ENCODE measurements around the gene CATSPERZ. TPM values are rescaled to one million over a fixed set of nuclear protein-coding genes. Genes with fewer than 3 reads are reported as not detected.

The CATSPERZ gene
- total RNA-seq, 1 donor from 2014 or later = not detected

GRCh38 chr11:64348383-64349024 lies 48.3 kb downstream of the CATSPERZ start:
- Mint-ChIP-seq H3K4me1 (peaks cover 5% of the 10 kb centered on the region), H3K4me3 (no peak overlapping the region), H3K9me3 (no peaks in the 10 kb centered on the region), H3K27ac (no peak overlapping the region), H3K27me3 (no peaks in the 10 kb centered on the region), H3K36me3 (ENCODE audit: low read depth) (peaks cover 37% of the 10 kb centered on the region)
- DNase-seq = no peak
- intact Hi-C loops (cut with micrococcal nuclease) = no loop called here

DNA sequence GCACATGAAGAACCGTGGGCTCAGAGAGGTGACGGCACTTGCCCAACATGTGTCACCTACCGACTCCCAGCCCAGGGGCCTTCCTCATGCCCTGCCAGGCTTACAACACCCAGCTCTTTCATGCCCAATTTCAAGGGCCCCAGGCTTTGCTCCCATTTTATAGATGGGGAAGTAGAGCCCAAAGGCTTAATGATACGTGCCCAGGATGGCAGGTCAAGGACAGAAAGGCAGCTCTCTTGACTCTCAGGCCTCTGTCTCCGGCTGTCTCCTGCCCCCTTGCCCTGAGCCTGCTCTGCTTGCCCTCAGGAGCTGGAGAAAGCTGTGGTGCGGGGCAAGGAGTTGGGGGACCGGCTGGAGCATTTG lies 48.8 kb downstream of the CATSPERZ start:
- intact Hi-C loops (cut with micrococcal nuclease) = no loop called here
- no peaks in the 10 kb centered on the region for H3K27me3 Mint-ChIP-seq
- DNase-seq = no peak
- H3K4me1 Mint-ChIP-seq = peaks cover 5% of the 10 kb centered on the region
- H3K27ac Mint-ChIP-seq = no peak overlapping the region
- no peak overlapping the region for H3K4me3 Mint-ChIP-seq
- H3K9me3 Mint-ChIP-seq = no peaks in the 10 kb centered on the region
- H3K36me3 Mint-ChIP-seq (ENCODE audit: low read depth) = peaks cover 37% of the 10 kb centered on the region

DNA sequence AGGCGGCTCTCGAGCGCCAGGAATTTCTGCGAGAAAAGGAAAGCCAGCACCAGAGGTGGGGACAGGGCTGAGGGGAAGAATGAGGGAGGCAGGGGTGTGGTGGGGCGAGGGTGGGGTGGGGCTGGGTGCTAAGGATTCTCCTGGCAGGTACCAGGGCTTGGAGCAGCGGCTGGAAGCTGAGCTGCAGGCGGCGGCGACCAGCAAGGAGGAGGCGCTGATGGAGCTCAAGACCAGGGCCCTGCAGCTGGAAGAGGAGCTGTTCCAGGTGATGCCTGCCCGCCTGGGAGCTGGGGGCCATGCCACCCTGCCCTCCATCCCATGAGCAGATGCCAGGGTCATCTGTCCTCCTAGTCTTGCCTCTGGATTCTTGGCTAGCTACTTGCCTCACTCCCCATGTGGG lies 49.2 kb downstream of the CATSPERZ start:
- no peak for DNase-seq
- no peak overlapping the region for H3K4me3 Mint-ChIP-seq
- intact Hi-C loops (cut with micrococcal nuclease) = no loop called here
- H3K27ac Mint-ChIP-seq = no peak overlapping the region
- no peaks in the 10 kb centered on the region for H3K9me3 Mint-ChIP-seq
- peaks cover 5% of the 10 kb centered on the region for H3K4me1 Mint-ChIP-seq
- peaks cover 37% of the 10 kb centered on the region for H3K36me3 Mint-ChIP-seq (ENCODE audit: low read depth)
- H3K27me3 Mint-ChIP-seq = no peaks in the 10 kb centered on the region

GRCh38 chr11:64351136-64351631 lies 51.0 kb downstream of the CATSPERZ start:
- peaks cover 2% of the 10 kb centered on the region for H3K4me1 Mint-ChIP-seq
- intact Hi-C loops (cut with micrococcal nuclease) = no loop called here
- no peak overlapping the region for H3K4me3 Mint-ChIP-seq
- no peak overlapping the region for H3K27ac Mint-ChIP-seq
- no peaks in the 10 kb centered on the region for H3K27me3 Mint-ChIP-seq
- H3K9me3 Mint-ChIP-seq = no peaks in the 10 kb centered on the region
- no peak for DNase-seq
- H3K36me3 Mint-ChIP-seq (ENCODE audit: low read depth) = peaks cover 26% of the 10 kb centered on the region

DNA sequence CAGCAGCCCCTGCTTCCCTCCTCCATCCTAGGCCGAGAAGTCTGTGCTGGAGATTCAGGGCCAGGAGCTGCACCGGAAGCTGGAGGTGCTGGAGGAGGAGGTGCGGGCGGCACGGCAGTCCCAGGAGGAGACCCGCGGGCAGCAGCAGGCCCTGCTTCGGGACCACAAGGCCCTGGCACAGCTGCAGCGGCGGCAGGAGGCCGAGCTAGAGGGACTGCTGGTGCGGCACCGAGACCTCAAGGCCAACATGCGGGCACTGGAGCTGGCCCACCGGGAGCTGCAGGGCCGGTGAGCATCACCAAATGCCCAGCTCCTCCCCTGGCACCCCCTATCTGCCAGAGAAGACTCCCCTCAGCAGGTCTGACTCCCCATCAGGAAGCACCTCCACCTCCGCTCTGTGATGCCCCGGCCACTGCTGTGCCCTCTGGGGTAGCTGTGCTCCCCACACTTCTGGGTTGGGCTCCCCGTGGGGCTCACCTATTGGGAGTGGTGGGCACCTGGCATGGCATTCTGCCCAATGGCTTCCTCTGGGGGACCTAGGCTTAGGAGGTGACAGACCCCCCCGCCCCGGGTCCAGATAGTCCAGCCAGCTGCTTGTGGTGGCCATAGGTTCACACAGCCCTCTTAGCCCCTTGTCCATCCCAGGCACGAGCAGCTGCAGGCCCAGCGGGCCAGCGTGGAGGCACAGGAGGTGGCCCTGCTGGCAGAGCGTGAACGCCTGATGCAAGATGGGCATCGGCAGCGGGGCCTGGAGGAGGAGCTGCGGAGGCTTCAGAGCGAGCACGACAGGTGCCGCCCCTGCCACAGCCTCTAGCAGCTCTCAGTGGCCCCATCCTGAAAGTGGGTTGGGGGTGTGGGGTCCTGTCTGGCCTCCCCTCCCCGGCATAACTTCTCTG lies 52.2 kb downstream of the CATSPERZ start:
- peaks cover 24% of the 10 kb centered on the region for H3K36me3 Mint-ChIP-seq (ENCODE audit: low read depth)
- H3K9me3 Mint-ChIP-seq = no peaks in the 10 kb centered on the region
- intact Hi-C loops (cut with micrococcal nuclease) = no loop called here
- H3K27ac Mint-ChIP-seq = no peak overlapping the region
- no peak overlapping the region for H3K4me3 Mint-ChIP-seq
- H3K27me3 Mint-ChIP-seq = no peaks in the 10 kb centered on the region
- peaks cover 5% of the 10 kb centered on the region for H3K4me1 Mint-ChIP-seq
- DNase-seq = no peak

DNA sequence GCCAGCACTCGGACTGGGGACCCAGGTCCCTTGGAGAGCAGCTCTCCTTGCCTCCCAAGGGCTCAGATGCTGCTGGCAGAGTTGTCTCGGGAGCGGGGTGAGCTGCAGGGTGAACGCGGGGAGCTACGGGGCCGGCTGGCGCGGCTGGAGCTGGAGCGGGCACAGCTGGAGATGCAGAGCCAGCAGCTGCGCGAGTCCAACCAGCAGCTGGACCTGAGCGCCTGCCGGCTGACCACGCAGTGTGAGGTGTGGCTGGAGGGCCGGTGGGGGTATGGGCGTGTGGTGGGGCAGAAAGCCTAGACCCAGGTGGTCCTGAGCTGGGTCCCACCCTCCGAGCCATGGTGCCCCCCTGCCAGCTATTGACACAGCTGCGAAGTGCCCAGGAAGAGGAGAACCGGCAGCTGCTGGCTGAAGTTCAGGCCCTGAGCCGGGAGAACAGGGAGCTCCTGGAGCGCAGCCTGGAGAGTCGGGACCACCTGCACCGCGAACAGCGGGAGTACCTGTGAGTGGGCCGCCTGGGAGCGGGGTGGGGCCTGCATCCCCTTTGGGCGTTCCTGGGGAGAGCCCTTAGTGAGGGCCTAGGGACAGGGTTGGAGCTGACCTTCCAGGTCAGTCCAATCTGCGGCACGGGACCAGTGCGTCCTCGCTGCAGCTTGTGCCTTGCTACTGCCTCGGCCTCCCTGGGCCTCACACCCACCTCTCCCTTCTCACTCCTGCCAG lies 53.0 kb downstream of the CATSPERZ start:
- H3K27ac Mint-ChIP-seq = no peak overlapping the region
- no peaks in the 10 kb centered on the region for H3K9me3 Mint-ChIP-seq
- peaks cover 24% of the 10 kb centered on the region for H3K36me3 Mint-ChIP-seq (ENCODE audit: low read depth)
- DNase-seq = no peak
- intact Hi-C loops (cut with micrococcal nuclease) = no loop called here
- no peaks in the 10 kb centered on the region for H3K27me3 Mint-ChIP-seq
- H3K4me1 Mint-ChIP-seq = peaks cover 10% of the 10 kb centered on the region
- H3K4me3 Mint-ChIP-seq = no peak overlapping the region

DNA sequence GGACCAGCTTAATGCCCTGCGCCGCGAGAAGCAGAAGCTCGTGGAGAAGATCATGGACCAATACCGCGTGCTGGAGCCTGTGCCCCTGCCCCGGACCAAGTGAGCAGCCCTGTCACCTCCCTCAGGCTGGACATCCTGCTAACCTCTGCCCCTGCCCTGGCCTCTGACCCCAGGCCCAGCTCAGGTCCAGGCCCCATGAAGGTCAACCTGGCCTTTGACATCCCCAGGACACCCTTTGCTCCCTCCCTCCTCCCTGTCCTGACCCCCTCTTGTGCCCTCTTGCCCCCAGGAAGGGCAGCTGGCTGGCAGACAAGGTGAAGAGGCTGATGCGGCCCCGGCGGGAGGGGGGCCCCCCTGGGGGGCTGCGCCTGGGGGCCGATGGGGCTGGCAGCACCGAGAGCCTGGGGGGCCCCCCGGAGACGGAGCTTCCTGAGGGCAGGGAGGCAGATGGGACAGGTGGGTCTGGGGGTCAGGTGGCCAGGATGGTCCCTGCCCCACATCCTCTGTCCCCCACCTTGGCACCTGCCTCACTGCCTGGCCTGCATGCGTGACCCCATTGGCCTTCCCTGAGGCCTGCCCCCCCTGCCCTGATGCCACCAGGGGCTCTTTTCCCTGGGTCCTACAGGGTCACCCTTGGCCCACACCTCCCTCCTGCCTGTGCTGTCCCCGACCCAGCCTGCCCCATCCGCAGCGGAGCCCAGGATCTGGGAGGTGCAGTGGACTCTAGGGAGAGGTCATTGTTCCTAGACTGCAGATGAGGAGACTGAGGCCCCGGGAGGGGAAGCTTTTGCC lies 53.8 kb downstream of the CATSPERZ start:
- Mint-ChIP-seq H3K27me3 (no peaks in the 10 kb centered on the region), H3K36me3 (ENCODE audit: low read depth) (peaks cover 22% of the 10 kb centered on the region), H3K27ac (no peak overlapping the region), H3K4me1 (peaks cover 10% of the 10 kb centered on the region), H3K4me3 (no peak overlapping the region), H3K9me3 (no peaks in the 10 kb centered on the region)
- no peak for DNase-seq
- intact Hi-C loops (cut with micrococcal nuclease) = no loop called here

Other genes starting within 250 kb of the CATSPERZ start
- gene MACROD1, start 134.2 kb upstream of the CATSPERZ start, total RNA-seq = 28.6 and 29.6 TPM in 2 replicates
- gene STIP1, start 114.2 kb upstream of the CATSPERZ start, total RNA-seq = 521 and 535 TPM in 2 replicates
- 200 and 213 TPM in 2 replicates for gene FERMT3, start 93.6 kb upstream of the CATSPERZ start, total RNA-seq
- 29.8 and 31.7 TPM in 2 replicates for gene TRPT1, start 74.2 kb upstream of the CATSPERZ start, total RNA-seq
- gene NUDT22, start 74.1 kb upstream of the CATSPERZ start, total RNA-seq = 66.1 and 72.6 TPM in 2 replicates
- gene DNAJC4, start 69.8 kb upstream of the CATSPERZ start, total RNA-seq = 19.9 and 20.0 TPM in 2 replicates
- gene VEGFB, start 65.8 kb upstream of the CATSPERZ start, total RNA-seq = 65.4 and 66.7 TPM in 2 replicates
- gene FKBP2, start 59.3 kb upstream of the CATSPERZ start, total RNA-seq = 28.8 and 30.6 TPM in 2 replicates
- gene PPP1R14B, start 53.4 kb upstream of the CATSPERZ start, total RNA-seq = 284 TPM in 2 replicates
- 16.6 and 16.7 TPM in 2 replicates for gene PLCB3, start 48.8 kb upstream of the CATSPERZ start, total RNA-seq
- 34.0 and 35.5 TPM in 2 replicates for gene BAD, start 15.7 kb upstream of the CATSPERZ start, total RNA-seq
- 45.6 and 47.6 TPM in 2 replicates for gene GPR137, start 14.5 kb upstream of the CATSPERZ start, total RNA-seq
- 0.23 and 0.24 TPM in 2 replicates for gene KCNK4, start 9.1 kb upstream of the CATSPERZ start, total RNA-seq
- gene ESRRA, start 5.2 kb downstream of the CATSPERZ start, total RNA-seq = 59.6 and 60.6 TPM in 2 replicates
- gene TRMT112, start 17.2 kb downstream of the CATSPERZ start, total RNA-seq = 319 and 320 TPM in 2 replicates
- gene PRDX5, start 17.8 kb downstream of the CATSPERZ start, total RNA-seq = 98.0 and 104 TPM in 2 replicates
- 116 and 119 TPM in 2 replicates for gene CCDC88B, start 39.8 kb downstream of the CATSPERZ start, total RNA-seq
- gene RPS6KA4, start 58.8 kb downstream of the CATSPERZ start, total RNA-seq = 46.3 and 48.6 TPM in 2 replicates